ENCODE measurements around the gene WIZ. TPM values are rescaled to one million over a fixed set of nuclear protein-coding genes. Genes with fewer than 3 reads are reported as not detected.

The WIZ gene
- total and polyA plus RNA-seq, 2 of the 8 experiments (the other 6 are each of a cell fraction or from before 2014, with no cell fraction given) = 12.5 to 33.2 TPM

- no peak for TF ChIP-seq CTCF (IDR thresholded peaks at IDR 0.05; ENCODE audit: control extremely low read depth in 1 of 3, insufficient read depth in 1 of 3, low read depth in 1 of 3, low read length in 3 of 3)
- TF ChIP-seq CHD7 (IDR thresholded peaks at IDR 0.05; ENCODE audit: insufficient replicate concordance, low read length) = no peak
- TF ChIP-seq RXRA (IDR thresholded peaks at IDR 0.05; ENCODE audit: insufficient read depth, low read depth, low read length) = no peak
- TF ChIP-seq CBX5 (IDR thresholded peaks at IDR 0.05; ENCODE audit: low read depth, low read length) = no peak
- peak; percentile 65 for TF ChIP-seq ASH2L (IDR thresholded peaks at IDR 0.05; ENCODE audit: low read length)
- TF ChIP-seq E2F6 (IDR thresholded peaks at IDR 0.05) = no peak
- no peak for TF ChIP-seq BCL11A (IDR thresholded peaks at IDR 0.05; ENCODE audit: low read depth in 2 of 2, low read length in 2 of 2)
Observed at GRCh38 chr19:15379999-15380647, 69.6 kb downstream of the WIZ start (continued).

Data from H1 (cell line).